Erythroblast (primary cell): ENCODE data around the gene BMPR1B.

Experiments used
- GATA1 ChIP-seq: IDR thresholded peaks from 2 replicates; pipeline ENCODE4 v1.6.1; 2011; ENCODE audit warnings: low read depth, mild to moderate bottlenecking, control low read depth, low read length, moderate library complexity
- POLR2A ChIP-seq: IDR thresholded peaks from 2 replicates; pipeline ENCODE4 v1.6.1; 2011; ENCODE audit warnings: mild to moderate bottlenecking, low read length

DNA sequence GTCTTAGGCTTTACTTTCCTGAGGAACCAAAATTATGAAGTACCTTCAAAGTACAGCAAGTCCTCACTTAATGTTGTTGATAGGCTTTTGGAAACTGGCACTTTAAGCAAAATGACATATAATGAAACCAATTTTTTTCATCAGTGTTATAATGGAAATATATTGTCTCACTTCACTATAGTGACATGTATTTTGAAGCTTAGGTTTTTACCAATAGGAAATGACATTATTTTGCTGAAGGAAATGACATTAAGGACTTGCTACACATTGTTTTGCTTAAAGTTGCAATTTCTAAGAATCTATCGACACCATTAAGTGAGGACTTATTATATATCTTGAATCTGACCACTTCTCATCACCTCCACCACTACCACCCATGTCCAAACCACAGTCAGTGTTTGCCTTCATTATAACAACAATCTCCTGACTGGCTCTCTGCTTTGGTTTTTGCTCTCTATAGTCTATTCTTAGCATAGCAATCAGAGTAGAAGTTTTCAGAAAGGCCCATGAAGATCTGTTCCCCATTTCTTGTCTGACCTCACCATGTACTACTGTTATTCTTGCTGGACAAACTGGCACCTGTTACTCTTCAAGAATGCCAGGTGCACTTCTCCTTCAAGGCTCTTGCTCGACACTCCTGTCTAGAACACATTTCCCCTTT is 311.2 kb downstream of the BMPR1B start:
- no peak for TF ChIP-seq POLR2A
- TF ChIP-seq GATA1, result no peak
